ENCODE data around the gene AQP9. TPM values are rescaled to one million over a fixed set of nuclear protein-coding genes. Genes with fewer than 3 reads are reported as not detected.
"Not testable (repeated sequence)": the region's sequence is repeated elsewhere in the genome, so short reads cannot be mapped to it uniquely, and the experiment has no call there.

AQP9 gene
- total and polyA plus RNA-seq, 2 of the 8 experiments (the other 6 are each of a cell fraction or from before 2014, with no cell fraction given): not detected

- H3K23ac ChIP-seq (ENCODE audit: insufficient read length); H3K4me3 ChIP-seq (ENCODE audit: extremely low read depth in 1 of 4, insufficient read depth in 2 of 4, low read depth in 3 of 4, low read length in 4 of 4); FAIRE-seq; POLR2A ChIA-PET (ENCODE audit: partially characterized antibody); H2AFZ ChIP-seq (ENCODE audit: low read length); H3K4me1 ChIP-seq (replicated peaks in 1 of 4; ENCODE audit: control insufficient read depth in 3 of 4, insufficient read depth in 4 of 4, low read length in 3 of 4); H4K5ac ChIP-seq (ENCODE audit: insufficient read length, low read depth, low read length); H4K8ac ChIP-seq (ENCODE audit: extremely low read depth, insufficient read depth, low read length); H2BK15ac ChIP-seq (ENCODE audit: low read length); H2BK5ac ChIP-seq (ENCODE audit: low read depth, low read length); H4K20me1 ChIP-seq (replicated peaks in 1 of 2; ENCODE audit: control insufficient read depth in 1 of 2, insufficient read depth in 2 of 2, low read length in 2 of 2); H3K14ac ChIP-seq (ENCODE audit: insufficient read length); H2BK120ac ChIP-seq (replicated peaks; ENCODE audit: low read depth, low read length); DNase-seq (ENCODE audit: low read depth in 1 of 2, low spot score in 2 of 2); H3K79me1 ChIP-seq (ENCODE audit: low read depth, low read length); H4K91ac ChIP-seq (replicated peaks; ENCODE audit: insufficient read length, low read length); H3K27me3 ChIP-seq (replicated peaks in 1 of 4; ENCODE audit: control insufficient read depth in 3 of 4, extremely low read depth in 1 of 4, insufficient read depth in 3 of 4, low read length in 3 of 4); H3K4me2 ChIP-seq (ENCODE audit: insufficient read depth in 1 of 2, low read depth in 2 of 2, low read length in 2 of 2); H3K27ac ChIP-seq (ENCODE audit: low read depth, low read length); H3K9ac ChIP-seq (replicated peaks in 1 of 4; ENCODE audit: extremely low read depth in 1 of 4, low read depth in 3 of 4, low read length in 3 of 4); H2BK12ac ChIP-seq (ENCODE audit: low read depth, low read length); H3K23me2 ChIP-seq (ENCODE audit: low read depth, low read length); H2AK5ac ChIP-seq (ENCODE audit: low read depth, low read length); H2BK20ac ChIP-seq (ENCODE audit: low read length); H3K56ac ChIP-seq (replicated peaks; ENCODE audit: insufficient read length, low read depth, low read length); H3K36me3 ChIP-seq (ENCODE audit: control insufficient read depth in 2 of 4, insufficient read depth in 4 of 4, low read length in 3 of 4); H3K4ac ChIP-seq (replicated peaks; ENCODE audit: insufficient read length, low read depth, low read length); H3K9me3 ChIP-seq (ENCODE audit: insufficient read depth in 2 of 2, low read depth in 1 of 2, low read length in 1 of 2); H3K18ac ChIP-seq (ENCODE audit: extremely low read depth, low read length); H3K79me2 ChIP-seq (ENCODE audit: control insufficient read depth in 1 of 2, insufficient read depth in 2 of 2, low read length in 2 of 2): not testable (repeated sequence)
- CTCF ChIA-PET (ENCODE audit: partially characterized antibody): interaction anchor here (0.7 to 1.3 kb wide), 3 partner anchors 63 to 98 kb away, joined by 3 to 4 read pairs (median 3); no protein-coding TSS in a partner anchor
- WGBS, 2 experiments (ENCODE audit: extremely low coverage in 1 of 2, insufficient coverage in 1 of 2, insufficient read length in 1 of 2, insufficient replicate concordance in 2 of 2, low coverage in 1 of 2, low lambda C conversion rate in 2 of 2, missing lambda C conversion rate in 1 of 2): 89% methylated on average over 5 of the region's 5 CpGs; no CpG with 5 or more reads in 1 of the 2 experiments
Measured at GRCh38 chr15:58113358-58113757, 24.8 kb upstream of the AQP9 start.
